ENCODE measurements around the gene NPC1L1.
"Not testable (repeated sequence)": the region's sequence is repeated elsewhere in the genome, so short reads cannot be mapped to it uniquely, and the experiment has no call there.

GRCh38 chr7:44506592-44507288, 34.4 kb downstream of the NPC1L1 start:
- not testable (repeated sequence) for TF ChIP-seq CTCF, POLR2A (IDR thresholded peaks at IDR 0.05)
